ENCODE results near the gene XBP1.
"Not testable (repeated sequence)": the region's sequence is repeated elsewhere in the genome, so short reads cannot be mapped to it uniquely, and the experiment has no call there.

XBP1 gene

DNA sequence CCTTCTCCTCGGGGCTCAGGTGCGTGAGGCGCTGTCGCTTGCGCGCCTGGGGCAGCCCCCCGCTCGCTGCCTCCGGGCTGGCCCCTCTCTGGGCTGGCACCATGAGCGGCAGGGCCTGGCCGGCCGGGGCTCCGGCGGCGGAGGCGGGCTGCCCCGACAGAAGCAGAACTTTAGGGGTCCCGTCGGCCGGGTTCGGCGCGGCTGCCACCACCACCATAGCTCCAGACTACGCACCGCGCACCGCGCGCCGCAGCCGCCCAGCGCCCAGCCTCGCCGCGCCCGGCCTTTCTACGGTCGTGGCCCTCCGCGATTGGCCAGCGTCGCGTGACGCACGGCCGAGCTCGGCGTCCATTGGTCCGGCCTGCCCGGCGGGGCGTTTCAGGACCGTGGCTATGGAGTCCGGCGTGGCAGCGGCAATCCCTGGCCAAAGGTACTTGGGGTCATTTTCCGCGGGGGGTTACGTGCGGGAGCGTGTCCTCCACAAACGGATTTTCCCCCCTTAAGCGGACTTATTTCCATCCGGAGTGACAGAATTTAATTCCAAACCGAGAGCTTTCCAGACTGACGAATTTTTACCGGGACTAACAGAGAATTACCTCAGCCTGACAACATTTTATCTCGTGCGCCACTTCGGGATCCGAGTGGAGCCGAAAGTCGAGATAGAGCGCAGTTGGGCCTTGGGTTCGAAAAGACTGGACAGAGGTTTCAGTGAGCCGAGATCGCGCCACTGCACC is at the start of gene XBP1:
Gene XBP1, minus strand, starts transcription at position 262 of the 734 bp plus-strand sequence.
- H3K4me3 ChIP-seq, result peak within 1 kb of the TSS; percentile 71 to 100 (median 93)

DNA sequence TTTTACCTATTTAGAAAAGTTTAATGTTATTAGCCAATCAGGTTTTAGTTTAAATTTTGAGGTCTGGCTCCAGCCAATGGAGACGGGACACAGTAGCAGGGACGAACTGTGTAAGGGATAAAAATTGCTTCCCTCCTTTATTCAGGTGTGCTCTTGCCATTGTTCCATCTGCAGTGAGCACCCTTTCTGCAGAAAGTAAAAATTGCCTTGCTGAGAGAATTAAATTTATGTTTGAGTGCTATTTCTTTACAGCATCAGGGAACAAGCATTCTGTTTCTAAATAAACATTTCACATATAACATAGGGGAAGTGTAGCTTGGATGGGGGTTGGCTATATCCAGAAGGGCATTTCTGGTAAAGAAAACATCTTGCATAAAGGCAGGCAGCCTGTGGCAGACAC is 46.6 kb upstream of the XBP1 start:
- H3K27ac ChIP-seq, result no peak overlapping the region
- H3K4me3 ChIP-seq, result no peak overlapping the region

More for the DNA sequence above, at the start of gene XBP1:
- H3K27ac ChIP-seq, result peak within 1 kb of the TSS; percentile 92 to 100 (median 100)

DNA sequence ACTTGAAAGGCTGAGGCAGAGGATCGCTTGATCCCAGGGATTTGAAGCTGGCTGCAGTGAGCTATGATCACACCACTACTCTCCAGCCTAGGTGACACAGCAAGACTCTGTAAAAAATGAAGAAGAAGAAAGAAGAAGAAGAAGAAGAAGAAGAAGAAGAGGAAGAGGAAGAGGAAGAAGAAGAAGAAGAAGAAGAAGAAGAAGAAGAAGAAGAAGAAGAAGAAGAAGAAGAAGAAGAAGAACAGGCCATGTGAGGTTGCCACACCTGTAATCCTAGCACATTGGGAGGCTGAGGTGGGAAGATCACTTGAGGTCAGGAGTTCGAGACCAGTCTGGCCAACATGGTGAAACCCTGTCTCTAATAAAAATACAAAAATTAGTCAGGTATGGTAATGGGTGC is 43.9 kb upstream of the XBP1 start:
- H3K27ac ChIP-seq, H3K4me3 ChIP-seq: not testable (repeated sequence)

GRCh38 chr22:28843633-28844032 is 43.3 kb upstream of the XBP1 start:
- Histone ChIP-seq H3K4me3 (no peak overlapping the region), H3K27ac (no peak overlapping the region)

DNA sequence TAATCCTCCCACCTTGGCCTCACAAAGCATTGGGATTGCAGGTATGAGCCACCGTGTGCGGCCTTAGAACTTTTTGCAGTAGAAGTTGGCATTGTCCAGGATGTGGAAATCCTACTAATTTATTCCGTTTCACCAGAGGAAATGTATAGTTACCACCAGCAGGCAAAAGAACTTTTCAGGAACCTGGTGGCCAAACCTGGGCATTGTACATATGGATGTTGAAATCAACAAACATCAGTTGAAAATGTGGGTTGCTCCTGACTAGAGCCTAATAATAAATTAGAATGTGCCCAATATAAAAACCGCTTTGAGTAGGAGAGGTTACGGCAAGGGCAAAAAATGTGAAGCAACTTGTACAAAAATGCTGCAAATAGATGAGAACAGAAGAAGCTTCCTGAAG is 40.7 kb upstream of the XBP1 start:
- no peak overlapping the region for H3K4me3 ChIP-seq

DNA sequence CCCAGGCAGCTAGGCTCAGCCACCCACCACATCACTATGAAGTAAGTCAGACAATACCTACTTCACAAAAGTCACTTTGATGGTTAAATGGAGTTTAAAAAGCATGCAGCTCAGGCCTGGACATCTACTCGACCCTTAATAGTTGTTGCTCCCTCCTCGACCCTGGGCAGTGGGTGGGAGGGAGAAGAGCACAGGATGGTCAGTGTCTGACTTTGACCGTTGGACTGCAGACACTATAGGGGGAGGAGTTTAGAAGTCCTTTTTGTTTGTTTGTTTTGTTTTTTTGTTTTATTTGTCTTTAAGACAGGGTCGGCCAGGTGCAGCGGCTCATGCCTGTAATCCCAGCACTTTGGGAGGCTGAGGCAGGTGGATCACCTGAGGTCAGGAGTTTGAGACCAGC is 38.6 kb upstream of the XBP1 start:
- Histone ChIP-seq H3K4me3 (no peak overlapping the region), H3K27ac (no peak overlapping the region)

More for the DNA sequence above, 40.7 kb upstream of the XBP1 start:
- H3K27ac ChIP-seq, result no peak overlapping the region

DNA sequence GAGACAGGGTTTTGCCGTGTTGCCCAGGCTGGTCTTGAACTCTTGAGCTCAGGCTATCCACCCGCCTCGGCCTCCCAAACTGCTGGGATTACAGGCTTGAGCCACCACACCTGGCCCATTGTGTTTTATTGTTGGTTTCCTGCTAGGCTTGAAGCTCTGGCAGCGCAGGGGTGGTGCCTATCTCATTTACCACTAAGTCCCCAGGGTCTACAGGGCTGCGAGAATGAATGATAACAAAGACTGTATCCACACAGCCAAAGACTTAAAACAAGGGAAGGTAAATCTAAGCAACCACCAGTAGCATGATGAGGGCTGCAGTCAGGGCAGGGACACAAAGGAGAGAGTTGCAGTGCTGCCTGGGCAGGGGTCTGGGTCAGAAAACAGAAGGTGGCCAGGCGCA is 37.3 kb upstream of the XBP1 start:
- H3K27ac ChIP-seq, result no peak overlapping the region
- H3K4me3 ChIP-seq, result no peak overlapping the region

GRCh38 chr22:28835630-28836189 is 35.3 kb upstream of the XBP1 start:
- Histone ChIP-seq H3K27ac (no peak overlapping the region), H3K4me3 (no peak overlapping the region)

- no peak overlapping the region for H3K4me3 ChIP-seq
- H3K27ac ChIP-seq, result no peak overlapping the region
These were observed 33.0 kb upstream of the XBP1 start for GRCh38 chr22:28833276-28833923.

DNA sequence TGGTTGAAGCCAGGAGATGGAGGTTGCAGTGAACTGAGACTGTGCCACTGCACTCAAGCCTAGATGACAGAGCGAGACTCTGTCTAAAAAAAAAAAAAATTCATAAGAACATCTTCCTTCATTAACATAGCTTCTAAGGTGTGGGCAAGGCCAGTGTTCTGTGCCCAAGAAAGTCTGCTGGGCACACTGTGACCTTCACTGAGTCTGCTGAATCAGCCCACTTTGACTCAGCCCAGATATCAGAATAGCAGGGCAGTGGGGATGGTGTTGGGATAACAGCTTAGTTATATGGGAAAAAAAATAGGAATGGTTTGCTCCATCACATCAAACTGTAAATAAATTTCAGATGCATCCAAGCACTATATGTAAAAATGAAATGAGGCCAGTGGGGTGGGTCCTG is 32.4 kb upstream of the XBP1 start:
- Histone ChIP-seq H3K27ac (no peak overlapping the region), H3K4me3 (no peak overlapping the region)

- H3K4me3 ChIP-seq, result no peak overlapping the region
- H3K27ac ChIP-seq, result no peak overlapping the region
These were observed 31.0 kb upstream of the XBP1 start for GRCh38 chr22:28831140-28832072.

DNA sequence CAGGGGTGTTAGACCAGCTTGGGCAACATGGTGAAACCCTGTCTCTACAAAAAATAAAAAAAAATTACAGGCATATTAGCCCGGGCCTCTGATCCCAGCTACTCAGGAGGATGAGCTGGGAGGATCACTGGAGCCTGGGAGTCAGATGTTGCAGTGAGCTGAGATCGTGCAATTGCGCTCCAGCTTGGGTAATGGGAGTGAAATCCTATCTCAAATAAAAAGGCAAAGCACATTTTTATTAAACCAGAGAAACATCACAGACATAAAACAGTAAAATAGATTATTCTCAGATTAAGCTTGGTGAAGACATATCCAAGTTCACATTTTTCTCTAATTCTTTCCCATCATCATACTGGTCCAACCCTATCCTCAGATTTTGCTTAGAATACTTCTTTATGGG is 30.1 kb upstream of the XBP1 start:
- Histone ChIP-seq H3K27ac (no peak overlapping the region), H3K4me3 (no peak overlapping the region)

DNA sequence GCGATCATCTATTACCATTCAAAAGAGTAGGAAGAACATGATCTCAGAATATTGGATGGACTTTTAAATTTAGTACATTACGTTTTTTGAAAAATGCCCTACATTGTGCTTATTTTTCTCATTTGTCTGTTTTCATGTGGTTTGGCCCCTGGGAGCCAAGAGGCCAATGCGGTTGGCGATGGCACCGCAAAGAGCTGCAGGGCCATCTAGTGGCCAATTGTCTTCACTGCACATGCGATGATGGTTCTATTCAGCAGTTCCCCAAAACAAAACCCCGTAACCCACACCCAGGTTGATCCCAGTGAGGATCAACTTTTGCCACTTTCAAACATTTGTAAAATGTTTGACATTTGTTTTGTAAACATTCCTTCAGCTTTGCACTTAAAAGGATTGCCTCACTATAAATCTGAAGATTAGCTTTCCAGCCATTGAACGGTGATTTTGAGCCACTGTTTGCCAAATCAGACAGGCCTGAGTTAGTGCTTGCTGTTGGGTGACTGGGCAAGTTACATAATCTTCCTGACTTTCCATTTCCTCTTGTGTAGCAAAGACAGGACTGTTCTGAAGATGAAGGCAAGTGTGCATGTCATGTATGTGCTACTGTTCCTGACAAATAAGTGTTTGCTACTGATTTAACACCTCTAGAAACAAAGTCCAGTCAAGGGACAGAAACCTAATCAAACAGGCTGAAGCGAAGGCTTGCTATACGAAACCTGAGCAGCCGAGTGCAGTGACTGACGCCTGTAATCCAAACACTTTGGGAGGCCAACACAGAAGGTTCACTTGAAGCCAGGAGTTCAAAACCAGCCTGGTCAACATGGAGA is 29.2 kb upstream of the XBP1 start:
- H3K27ac ChIP-seq, result peak overlapping the region in 1 of 21 experiments; percentile 13
- H3K4me3 ChIP-seq, result no peak overlapping the region

GRCh38 chr22:28826921-28827320 is 26.6 kb upstream of the XBP1 start:
- H3K27ac ChIP-seq, result no peak overlapping the region

DNA sequence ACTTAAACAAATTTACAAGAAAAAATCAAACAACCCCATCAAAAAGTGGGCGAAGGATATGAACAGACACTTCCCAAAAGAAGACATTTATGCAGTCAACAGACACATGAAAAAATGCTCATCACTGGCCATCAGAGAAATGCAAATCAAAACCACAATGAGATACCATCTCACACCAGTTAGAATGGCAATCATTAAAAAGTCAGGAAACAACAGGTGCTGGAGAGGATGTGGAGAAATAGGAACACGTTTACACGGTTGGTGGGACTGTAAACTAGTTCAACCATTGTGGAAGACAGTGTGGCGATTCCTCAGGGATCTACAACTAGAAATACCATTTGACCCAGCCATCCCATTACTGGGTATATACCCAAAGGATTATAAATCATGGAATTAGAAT is 26.1 kb upstream of the XBP1 start:
- H3K27ac ChIP-seq, result not testable (repeated sequence)

More at GRCh38 chr22:28826921-28827320, 26.6 kb upstream of the XBP1 start:
- no peak overlapping the region for H3K4me3 ChIP-seq

GRCh38 chr22:28824455-28824854 is 24.1 kb upstream of the XBP1 start:
- H3K4me3 ChIP-seq, H3K27ac ChIP-seq: not testable (repeated sequence)

More for the DNA sequence above, 26.1 kb upstream of the XBP1 start:
- not testable (repeated sequence) for H3K4me3 ChIP-seq

- Histone ChIP-seq H3K4me3 (no peak overlapping the region), H3K27ac (peak overlapping the region in 7 of 21 experiments; percentile 11 to 83 (median 27))
These were observed 22.7 kb upstream of the XBP1 start for GRCh38 chr22:28822930-28823551.

DNA sequence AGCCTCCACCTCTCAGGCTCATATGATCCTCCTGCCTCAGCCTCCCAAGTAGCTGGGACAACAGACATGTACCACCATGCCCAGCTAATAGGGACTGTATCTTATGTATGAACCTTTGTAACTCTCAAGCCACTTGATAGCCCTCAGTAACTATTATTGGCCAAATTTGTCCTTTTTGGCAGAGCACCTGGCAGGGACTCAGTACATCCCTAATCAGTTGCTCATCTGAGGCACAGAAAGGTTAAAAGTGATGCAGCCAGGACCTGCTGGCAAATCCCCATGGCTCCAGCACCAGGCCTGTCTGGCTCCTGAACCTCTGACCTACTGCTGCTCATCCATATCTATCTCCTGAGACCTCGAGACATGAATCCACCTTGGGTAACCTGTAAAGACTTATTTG is 21.1 kb upstream of the XBP1 start:
- H3K4me3 ChIP-seq, result no peak overlapping the region
- no peak overlapping the region for H3K27ac ChIP-seq

DNA sequence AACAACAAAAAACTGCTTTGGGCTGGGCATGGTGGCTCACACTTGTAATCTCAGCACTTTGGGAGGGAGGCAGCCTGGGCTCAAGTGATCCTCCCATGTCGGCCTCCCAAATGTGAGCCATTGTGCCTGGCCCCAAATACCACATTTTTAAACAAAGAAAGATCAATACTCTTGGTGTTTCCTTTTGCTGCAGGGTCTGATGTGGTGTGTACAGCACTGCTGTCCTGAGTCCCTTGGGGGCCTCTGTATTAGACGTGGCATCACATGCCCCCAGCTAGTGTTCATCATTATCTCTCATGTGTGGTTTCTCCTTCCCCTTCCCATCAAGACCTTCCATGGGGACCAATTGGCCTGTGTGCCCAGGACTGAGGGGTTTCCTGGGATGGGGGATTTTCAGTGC is 20.5 kb upstream of the XBP1 start:
- peak overlapping the region in 1 of 21 experiments; percentile 2 for H3K27ac ChIP-seq
- no peak overlapping the region for H3K4me3 ChIP-seq

Measured in skin epidermis (tissue), 12 donors.